ENCODE results near the gene CAPN14.

Gene CAPN14

DNA sequence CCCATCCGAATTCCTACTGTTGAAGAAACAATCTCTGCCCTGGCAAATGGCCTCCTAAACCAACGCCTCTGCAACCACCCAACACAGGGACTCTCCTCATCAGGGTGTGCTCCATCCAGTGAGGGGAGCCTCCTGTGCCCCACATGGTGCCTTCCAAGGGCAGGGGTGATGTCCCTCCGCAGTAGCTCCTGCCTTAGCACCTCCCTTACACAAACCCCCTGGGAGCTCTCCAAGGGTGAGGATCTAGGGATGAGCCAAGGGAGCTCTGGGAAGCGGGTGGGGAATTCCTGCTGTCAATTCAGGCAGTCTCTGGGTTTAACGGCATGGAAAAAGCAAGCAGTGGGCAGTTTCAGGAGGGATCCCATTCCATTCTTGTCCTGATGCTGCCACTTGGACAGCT is 82.8 kb downstream of the CAPN14 start:
- no peak overlapping the region for H3K27ac ChIP-seq
- TF ChIP-seq, protein P1, sequence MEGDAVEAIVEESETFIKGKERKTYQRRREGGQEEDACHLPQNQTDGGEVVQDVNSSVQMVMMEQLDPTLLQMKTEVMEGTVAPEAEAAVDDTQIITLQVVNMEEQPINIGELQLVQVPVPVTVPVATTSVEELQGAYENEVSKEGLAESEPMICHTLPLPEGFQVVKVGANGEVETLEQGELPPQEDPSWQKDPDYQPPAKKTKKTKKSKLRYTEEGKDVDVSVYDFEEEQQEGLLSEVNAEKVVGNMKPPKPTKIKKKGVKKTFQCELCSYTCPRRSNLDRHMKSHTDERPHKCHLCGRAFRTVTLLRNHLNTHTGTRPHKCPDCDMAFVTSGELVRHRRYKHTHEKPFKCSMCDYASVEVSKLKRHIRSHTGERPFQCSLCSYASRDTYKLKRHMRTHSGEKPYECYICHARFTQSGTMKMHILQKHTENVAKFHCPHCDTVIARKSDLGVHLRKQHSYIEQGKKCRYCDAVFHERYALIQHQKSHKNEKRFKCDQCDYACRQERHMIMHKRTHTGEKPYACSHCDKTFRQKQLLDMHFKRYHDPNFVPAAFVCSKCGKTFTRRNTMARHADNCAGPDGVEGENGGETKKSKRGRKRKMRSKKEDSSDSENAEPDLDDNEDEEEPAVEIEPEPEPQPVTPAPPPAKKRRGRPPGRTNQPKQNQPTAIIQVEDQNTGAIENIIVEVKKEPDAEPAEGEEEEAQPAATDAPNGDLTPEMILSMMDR (IDR thresholded peaks at IDR 0.05): no peak
- TF ChIP-seq ZFX (IDR thresholded peaks at IDR 0.05; ENCODE audit: borderline replicate concordance): no peak

DNA sequence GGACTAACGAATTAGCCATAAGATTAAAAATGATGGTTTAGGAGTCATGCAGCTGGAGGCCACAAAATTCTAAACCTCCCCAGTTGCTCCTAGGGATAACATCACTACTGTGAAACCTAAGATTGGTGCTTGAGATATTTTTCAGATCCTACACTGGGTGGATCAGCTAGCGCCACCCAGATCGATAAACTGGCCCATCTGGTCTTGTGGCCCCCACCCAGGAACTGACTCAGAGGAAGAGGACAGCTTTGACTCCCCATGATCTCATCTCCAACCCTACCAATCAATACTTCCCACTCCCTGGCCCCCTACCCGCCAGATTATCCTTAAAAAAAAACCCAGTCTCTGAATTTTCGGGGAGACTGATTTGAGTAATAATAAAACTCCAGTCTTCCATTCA is 84.5 kb downstream of the CAPN14 start:
- TF ChIP-seq, protein P1 (IDR thresholded peaks at IDR 0.05): no peak
- no peak for TF ChIP-seq ZFX (IDR thresholded peaks at IDR 0.05; ENCODE audit: borderline replicate concordance)
- no peak overlapping the region for H3K27ac ChIP-seq

DNA sequence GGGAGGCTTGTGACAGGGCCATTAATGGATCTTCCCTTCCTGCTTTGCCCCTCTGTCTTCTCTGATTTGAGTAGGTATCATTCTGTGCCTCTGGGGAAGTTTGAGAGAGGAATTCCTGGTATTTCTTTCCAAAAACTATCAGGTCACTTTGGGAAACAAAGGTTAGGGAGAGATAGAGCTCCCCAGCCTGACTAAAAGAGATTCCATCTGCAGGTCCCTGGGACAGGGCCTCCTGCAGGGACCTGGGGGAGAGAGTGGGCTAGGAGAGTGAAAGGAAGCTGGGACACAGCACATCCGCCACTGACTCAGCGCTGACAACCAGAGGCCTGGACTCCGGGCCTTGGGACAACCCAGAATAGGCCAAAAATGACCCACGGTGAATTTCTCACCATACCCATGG is 85.4 kb downstream of the CAPN14 start:
- H3K27ac ChIP-seq: no peak overlapping the region
- TF ChIP-seq, protein P1 (IDR thresholded peaks at IDR 0.05): no peak
- TF ChIP-seq ZFX (IDR thresholded peaks at IDR 0.05; ENCODE audit: borderline replicate concordance): no peak

DNA sequence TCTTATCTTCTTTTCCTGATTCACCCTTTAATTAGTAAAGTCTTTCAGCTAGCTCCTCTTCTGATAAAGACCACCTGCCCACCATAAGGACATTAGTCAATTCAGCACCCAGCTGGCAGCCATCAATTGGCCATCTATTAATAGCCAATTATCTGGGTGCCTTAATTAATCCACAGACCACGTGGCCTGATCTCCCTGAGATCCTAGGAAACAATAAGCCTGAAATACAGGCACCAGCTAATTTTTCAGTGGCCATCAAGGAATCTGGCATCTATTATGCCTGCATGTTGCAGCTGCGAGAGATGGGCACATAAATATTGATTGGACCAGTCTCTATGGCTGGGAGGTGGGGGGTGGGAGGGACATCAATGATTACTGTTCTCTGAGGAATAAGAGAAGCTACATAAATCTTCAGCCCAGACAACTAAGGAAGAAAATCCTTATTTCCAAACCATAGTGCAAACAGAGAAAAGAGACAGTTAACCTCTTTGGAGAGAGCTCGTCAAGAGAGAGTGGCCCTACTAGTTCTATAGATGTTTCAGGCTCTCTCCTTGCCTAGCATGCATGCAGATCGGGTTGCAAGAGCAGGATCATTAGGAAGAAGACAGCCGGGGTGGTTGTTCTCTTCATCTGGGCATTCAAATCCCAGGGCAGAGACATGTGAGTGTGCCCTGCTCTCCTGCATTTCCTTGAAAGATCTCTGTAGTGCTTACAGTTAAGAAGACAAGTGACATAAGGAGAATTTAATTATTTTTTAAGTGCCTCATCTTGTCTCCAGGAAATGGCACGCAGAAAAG is 87.7 kb downstream of the CAPN14 start:
- TF ChIP-seq, protein P1 (IDR thresholded peaks at IDR 0.05): no peak
- no peak for TF ChIP-seq ZFX (IDR thresholded peaks at IDR 0.05; ENCODE audit: borderline replicate concordance)
- no peak overlapping the region for H3K27ac ChIP-seq

DNA sequence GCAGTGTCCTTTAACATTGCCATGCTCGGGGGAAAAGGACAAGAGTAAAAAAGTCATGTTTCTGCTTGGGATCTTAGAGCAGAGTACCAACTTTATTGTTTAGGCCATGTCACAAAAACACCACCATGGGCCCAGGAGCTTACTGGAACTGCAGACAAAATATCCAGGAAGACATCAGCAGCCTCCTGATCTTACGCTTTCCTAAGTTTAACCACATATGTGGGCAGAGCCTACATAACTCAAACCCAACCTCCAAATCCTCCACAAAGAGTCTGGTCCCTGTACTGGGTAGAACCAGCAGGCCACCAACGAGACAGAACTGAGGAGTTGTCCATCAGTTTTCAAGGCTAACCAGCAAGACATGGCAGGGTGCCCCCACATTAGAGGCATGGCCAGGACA is 89.4 kb downstream of the CAPN14 start:
- TF ChIP-seq ZFX (IDR thresholded peaks at IDR 0.05; ENCODE audit: borderline replicate concordance): no peak
- TF ChIP-seq, protein P1 (IDR thresholded peaks at IDR 0.05): no peak
- no peak overlapping the region for H3K27ac ChIP-seq

DNA sequence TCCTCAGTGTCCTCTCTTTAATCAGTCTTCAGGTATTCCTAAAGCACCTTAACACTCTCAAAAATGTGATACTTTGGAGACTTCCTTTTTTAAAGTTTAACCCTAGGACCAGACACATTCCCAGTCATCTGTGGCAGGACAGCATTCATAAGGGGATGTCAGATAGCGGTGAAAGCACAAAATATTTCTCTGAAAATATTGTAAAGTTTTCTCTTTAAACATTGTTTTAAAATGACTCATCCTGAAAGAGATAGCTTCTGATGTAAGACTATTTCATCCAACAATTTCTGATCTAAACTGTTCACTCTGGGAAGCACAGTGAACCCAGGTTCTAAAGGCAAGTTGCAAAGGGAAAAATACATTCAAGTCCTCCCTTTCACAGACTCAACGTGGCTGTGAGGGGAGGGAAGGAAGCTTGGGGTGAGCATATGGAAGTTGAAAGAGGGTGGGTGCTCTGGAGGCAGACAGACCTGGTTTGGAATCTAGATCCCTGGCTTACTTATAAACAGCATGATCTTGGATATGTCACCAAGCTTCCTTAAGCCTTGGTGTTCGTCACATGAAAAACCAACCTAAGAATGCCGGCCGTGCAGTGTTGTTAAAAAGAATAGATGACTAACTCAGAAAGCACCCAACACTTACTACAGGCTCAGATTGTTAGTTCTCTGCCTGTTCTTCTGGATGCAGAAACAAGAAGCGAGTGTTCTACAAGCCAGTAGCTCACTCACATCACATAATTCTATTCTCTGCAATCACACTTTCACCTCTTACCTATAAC is 91.2 kb downstream of the CAPN14 start:
- TF ChIP-seq, protein P1 (IDR thresholded peaks at IDR 0.05): no peak
- TF ChIP-seq ZFX (IDR thresholded peaks at IDR 0.05; ENCODE audit: borderline replicate concordance): no peak
- no peak overlapping the region for H3K27ac ChIP-seq

DNA sequence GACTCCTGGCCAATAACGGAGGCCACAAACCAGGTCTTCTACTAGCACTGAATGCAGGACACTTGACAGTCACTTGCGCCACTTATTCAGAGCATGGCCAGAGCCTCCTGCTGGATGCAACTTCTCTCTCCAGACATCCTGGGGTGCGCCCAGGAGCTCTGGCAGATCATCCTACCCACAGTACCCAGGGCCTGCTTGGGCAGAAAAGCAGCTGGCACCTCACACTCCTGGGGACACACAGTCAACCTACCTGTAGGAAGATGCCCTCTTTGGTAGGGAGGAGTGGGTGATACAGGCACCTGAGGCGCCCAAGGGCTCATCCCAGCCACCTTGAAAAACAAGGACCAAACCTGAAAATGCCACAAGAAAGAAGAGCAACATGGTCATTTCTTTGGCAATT is 92.4 kb downstream of the CAPN14 start:
- TF ChIP-seq, protein P1 (IDR thresholded peaks at IDR 0.05): no peak
- TF ChIP-seq ZFX (IDR thresholded peaks at IDR 0.05; ENCODE audit: borderline replicate concordance): no peak
- no peak overlapping the region for H3K27ac ChIP-seq

Measured in 22Rv1 (cell line).